Tongue (tissue), 2 donors: ENCODE measurements around the gene RHBDL1. TPM values are rescaled to one million over a fixed set of nuclear protein-coding genes. Genes with fewer than 3 reads are reported as not detected.

Experiments used
- DNase-seq: peaks from one replicate; pipeline ENCODE4 v3.0.0-alpha.2; 2015
- total RNA-seq: library from RNA; depleted of rRNA; stranded (reverse); fragments of >200 nt; gene quantifications from one replicate; pipeline ENCODE4 v1.2.3, GENCODE V29; 2014

RHBDL1 gene
- 1.2 TPM for total RNA-seq

GRCh38 chr16:674968-675883, at the start of gene RHBDL1:
Gene RHBDL1 (plus strand): TSS chr16:675671. CDS start chr16:675791, 120 bp downstream.
- no peak for DNase-seq

- DNase-seq, result no peak
Observed at GRCh38 chr16:625977-626765, 49.3 kb upstream of the RHBDL1 start.

GRCh38 chr16:626787-627453, 48.6 kb upstream of the RHBDL1 start:
- no peak for DNase-seq

- peak; percentile 49 for DNase-seq
Observed at GRCh38 chr16:627454-628239, 47.8 kb upstream of the RHBDL1 start.

- DNase-seq, result no peak
Observed at GRCh38 chr16:628321-629061, 47.0 kb upstream of the RHBDL1 start.

GRCh38 chr16:629185-629832, 46.2 kb upstream of the RHBDL1 start:
- peak; percentile 88 for DNase-seq

- DNase-seq, result no peak
Observed at GRCh38 chr16:629833-630248, 45.6 kb upstream of the RHBDL1 start.

GRCh38 chr16:630249-630814, 45.1 kb upstream of the RHBDL1 start:
- no peak for DNase-seq

GRCh38 chr16:630815-631405, 44.6 kb upstream of the RHBDL1 start, which contains the start of gene WFIKKN1:
Gene WFIKKN1 (plus strand): TSS chr16:630985. CDS start chr16:631254, 269 bp downstream.
- DNase-seq, result no peak

GRCh38 chr16:631808-632358, 43.6 kb upstream of the RHBDL1 start:
- no peak for DNase-seq

GRCh38 chr16:632486-633335, 42.8 kb upstream of the RHBDL1 start:
- no peak for DNase-seq

GRCh38 chr16:633336-634050, 42.0 kb upstream of the RHBDL1 start:
- no peak for DNase-seq

GRCh38 chr16:634051-634670, 41.3 kb upstream of the RHBDL1 start:
- no peak for DNase-seq

GRCh38 chr16:634996-635395, 40.5 kb upstream of the RHBDL1 start:
- DNase-seq, result no peak

GRCh38 chr16:635573-636205, 39.8 kb upstream of the RHBDL1 start:
- no peak for DNase-seq

GRCh38 chr16:636206-637080, 39.0 kb upstream of the RHBDL1 start, which contains the start of gene METTL26:
Gene METTL26 (minus strand): TSS chr16:636305. CDS start chr16:636290, 15 bp downstream.
- peak; percentile 98 for DNase-seq
